ENCODE data around the gene SLC30A9.

Gene SLC30A9

GRCh38 chr4:42008011-42008786 lies 17.9 kb downstream of the SLC30A9 start:
- no peak for DNase-seq

DNA sequence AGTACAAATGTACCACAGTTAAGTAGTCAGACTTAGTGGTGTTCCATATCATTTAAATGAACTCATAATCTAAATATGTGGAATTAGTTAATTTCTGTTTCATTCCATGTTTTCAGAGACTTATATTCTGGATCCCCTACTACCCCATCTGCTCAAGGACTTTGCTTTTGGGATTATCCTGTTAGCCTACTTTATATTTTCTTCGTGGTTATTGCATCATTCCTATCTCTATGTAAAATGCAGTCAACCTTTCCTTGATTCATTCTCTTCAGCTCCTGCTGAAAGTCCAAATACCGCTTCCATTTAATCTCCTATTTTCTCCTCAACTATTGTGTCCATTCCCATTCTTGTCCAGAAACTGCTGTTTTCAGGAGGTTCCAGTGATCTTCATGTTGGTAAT lies 25.1 kb downstream of the SLC30A9 start:
- DNase-seq, result no peak

DNA sequence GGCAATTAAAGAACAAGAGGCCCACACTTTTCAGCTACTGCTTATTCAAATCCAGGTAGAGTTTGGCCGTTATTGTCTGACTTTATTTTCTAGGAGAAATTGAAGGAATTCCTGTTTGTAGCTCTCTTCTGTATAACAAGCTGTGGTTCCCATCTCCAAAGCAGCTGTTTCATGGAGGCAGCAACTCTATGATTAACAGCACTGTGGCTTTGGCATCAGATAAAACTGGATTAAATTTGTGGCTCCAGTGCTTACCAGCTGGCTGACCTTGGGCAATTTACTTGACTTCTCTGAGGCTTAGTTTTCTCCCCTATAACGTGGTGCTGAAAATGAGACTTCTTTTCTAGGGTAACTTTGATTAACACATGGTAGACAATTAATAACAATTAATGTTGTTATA lies 28.1 kb downstream of the SLC30A9 start:
- DNase-seq, result no peak

GRCh38 chr4:42048394-42048793 lies 58.1 kb downstream of the SLC30A9 start:
- no peak for DNase-seq

DNA sequence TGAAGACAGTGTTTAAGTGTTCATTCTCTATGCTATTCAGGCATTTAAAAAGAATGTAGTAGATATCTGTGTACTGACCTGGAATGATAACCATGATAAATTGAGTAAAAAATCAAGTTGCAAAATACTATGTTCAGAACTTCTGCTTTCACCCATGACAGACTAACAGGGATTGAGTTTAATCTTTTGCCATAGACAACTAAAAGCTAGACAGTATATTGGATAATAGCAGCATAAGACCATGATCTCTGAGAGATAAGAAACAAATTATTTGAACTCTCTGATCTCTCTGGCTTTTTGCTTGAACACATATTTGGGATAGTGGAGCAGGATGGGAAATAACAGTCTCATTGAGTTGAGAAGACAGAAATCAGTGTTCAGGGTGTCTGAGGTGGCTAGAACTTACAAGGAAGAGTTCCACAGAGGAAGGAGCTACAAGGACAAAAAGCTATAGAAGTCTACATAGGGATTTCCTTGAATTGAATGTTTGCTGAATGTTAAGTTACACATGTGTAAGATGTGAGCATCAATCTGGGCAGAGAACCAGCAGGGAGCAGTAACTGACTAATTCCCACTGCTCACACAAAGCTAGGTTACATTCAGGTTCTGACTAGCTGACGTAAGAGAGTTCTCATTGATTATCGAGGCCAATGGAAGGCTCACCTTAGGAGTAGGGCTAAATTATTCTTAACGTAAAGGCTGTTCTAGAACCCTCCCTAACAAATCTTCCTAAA lies 60.4 kb downstream of the SLC30A9 start:
- DNase-seq, result no peak

GRCh38 chr4:42066402-42066801 lies 76.1 kb downstream of the SLC30A9 start:
- DNase-seq, result no peak

- DNase-seq, result no peak
These were observed 76.9 kb downstream of the SLC30A9 start for GRCh38 chr4:42067264-42067663.

DNA sequence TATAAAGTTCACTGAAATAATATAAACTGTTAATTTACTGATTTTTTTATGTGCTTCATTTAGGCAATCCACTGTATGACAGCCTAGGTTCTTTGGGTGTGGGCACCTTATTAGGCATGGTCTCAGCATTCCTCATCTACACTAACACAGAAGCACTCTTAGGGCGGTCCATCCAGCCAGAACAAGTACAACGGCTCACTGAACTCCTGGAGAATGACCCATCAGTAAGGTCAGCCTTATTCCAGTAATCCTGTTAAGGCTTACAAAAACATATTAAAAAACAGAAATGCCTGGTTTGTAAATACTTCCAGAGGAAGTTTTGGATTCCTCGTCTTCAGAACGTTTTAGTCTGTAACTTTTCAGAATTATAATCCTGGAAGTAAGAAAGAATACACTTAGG lies 80.1 kb downstream of the SLC30A9 start:
- DNase-seq, result no peak

DNA sequence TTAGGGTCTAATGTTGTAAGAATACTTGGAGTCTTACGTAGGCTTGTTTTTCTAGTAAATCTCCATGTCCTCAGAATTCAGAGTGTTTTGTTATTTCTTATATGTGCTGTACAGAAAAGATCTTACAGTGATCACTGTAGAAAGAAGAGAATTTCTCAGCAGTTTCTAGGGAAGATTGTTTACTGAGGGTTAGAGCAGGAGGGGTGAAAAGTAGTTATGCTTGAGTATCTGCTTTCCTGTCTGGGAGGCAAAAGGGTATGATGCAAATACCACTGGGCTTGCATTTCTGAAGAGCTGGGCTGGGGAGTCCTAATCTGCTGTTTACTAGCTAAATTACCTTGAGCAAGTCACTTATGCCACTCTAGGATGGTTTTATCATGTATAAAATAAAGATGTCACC lies 84.0 kb downstream of the SLC30A9 start:
- no peak for DNase-seq

DNA sequence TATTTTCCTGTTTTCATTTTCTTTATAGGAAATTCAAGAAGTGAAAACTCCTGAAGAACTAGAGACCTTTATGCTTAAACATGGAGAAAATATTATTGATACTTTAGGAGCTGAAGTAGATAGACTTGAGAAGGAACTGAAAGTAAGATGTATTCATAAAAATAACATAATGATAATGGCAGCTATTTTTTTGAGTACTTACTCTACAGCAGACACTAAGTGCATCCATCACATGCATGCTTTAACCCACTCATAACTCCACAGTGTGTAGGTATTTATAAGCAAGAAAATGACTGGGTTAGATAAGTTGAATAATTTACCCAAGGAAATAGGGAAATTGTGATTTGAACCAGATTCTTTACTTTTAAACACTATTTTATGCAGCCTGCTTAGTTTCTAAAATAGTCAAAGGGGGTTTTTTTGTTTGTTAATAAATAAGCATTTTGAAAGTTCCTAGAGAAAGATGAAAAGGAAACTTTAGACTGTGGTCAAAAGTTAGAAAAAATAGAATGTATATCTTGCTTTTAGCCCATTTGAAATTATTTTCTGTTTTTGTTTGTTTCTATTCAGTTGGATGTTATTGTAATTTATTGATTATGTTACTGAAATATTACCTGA lies 88.0 kb downstream of the SLC30A9 start:
- DNase-seq, result no peak

DNA sequence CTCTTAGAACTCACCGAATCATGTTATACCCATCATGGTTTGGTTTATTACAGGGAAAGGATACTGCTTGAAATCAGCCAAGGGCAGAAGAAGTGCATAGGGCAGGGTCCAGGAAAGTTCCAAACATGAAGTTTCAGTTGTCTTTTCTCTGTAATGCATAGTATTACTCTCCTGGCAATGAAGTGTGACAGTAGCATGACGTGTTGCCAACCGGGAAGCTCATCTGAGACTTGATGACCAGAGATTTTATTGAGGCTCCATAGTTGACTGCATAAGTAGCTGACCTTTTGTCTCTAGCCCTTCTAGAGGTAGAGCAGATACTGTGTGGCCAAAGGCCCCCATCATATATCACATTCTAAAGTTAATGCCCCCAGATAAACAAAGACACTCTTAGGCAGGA lies 90.0 kb downstream of the SLC30A9 start:
- no peak for DNase-seq

DNA sequence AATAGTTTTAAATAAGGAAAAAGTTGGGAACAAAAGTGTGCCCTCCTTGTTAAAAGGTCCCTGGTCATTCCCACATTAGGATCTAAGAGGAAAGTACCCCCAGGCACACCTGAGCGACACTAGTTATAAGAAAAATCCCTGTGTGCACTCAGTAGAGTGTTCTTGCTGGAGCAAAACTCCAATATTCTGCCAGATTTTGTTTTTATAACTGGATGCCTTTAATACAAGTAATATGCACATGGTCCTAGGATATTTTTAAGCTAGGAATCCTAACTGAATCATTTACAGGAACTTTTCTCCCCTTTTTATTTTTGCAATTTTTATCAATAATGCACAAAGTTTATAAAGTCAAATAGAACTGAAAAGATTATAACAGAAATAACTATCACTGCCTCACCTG lies 93.5 kb downstream of the SLC30A9 start:
- DNase-seq, result no peak

DNA sequence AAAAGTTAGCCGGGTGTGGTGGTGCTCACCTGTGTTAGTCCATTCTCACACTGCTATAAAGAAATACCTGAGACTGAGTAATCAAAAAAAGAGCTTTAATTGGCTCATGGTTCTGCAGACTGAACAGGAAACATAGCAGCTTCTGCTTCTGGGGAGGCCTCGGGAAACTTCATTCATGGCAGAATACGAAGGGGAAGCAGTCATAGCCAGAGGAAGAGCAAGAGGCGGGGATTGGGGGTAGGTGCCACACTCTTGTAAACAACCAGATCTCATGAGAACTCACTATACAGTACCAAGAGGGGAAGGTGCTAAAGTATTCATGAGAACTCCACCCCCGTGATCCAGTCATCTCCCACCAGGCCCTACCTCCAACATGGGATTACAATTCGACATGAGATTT lies 98.1 kb downstream of the SLC30A9 start:
- DNase-seq, result no peak

- DNase-seq, result no peak
These were observed 111.2 kb downstream of the SLC30A9 start for GRCh38 chr4:42101446-42101975.

GRCh38 chr4:42104521-42104920 lies 114.2 kb downstream of the SLC30A9 start:
- DNase-seq, result no peak

GRCh38 chr4:42112846-42113245 lies 122.5 kb downstream of the SLC30A9 start:
- DNase-seq, result no peak

DNA sequence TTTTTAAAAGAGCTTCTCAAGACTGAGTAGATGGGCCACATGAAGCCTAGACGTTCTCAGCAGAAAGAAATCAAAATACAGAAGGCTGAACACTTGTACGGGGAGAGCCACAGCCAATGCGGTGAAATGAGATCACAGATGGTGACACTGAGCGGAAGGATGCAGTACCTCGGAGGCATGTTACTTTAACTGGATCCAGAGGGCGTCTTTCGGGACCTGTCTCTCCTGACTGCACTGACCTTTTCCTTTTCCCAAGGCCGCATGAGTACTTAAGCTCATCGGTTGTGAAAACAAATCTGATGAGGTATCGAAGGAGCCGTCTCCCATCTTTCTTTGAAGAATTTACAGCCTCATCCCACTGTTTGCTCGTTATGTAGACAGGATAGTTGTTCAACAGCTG lies 129.6 kb downstream of the SLC30A9 start:
- DNase-seq, result no peak

- no peak for DNase-seq
These were observed 131.9 kb downstream of the SLC30A9 start for GRCh38 chr4:42122237-42122636.

- no peak for DNase-seq
These were observed 132.8 kb downstream of the SLC30A9 start for GRCh38 chr4:42123071-42123644.

DNA sequence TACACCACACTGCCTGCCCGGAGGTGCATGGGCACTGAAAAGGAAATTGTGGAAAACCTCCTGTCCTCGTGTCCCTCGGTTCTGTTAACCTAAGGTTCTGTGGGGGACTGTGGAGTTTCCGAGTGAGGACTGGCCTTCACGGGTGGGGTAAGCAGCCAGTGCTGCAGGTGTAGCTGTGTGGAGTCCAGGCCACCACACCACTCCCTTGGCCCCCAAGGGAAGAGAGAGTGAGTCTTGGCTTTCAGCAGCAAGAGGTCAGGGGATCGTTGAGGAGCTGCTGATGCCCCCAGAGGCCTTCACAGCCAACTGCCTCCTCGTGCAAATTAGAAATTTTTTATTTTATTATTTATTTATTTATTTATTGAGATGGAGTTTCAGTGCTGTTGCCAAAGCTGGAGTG lies 141.8 kb downstream of the SLC30A9 start:
- no peak for DNase-seq

DNA sequence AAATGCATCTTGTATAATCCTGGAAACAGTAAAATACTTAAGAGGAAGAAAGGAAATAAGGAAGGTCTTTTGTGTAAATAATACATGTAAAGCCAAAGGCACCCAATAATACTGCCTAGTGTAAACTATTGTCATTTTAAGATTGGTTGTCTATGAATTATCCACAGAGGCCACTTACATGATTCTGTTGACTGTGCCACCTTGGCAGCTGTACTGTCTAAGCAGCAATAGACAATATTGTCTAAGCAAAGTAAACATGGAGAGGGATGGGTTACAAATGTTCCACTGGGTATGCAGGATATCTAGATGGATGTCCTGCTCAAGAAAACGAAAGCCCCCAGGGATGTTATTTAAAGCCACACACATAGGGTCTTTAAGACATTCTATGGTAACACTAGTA lies 142.7 kb downstream of the SLC30A9 start:
- no peak for DNase-seq

DNA sequence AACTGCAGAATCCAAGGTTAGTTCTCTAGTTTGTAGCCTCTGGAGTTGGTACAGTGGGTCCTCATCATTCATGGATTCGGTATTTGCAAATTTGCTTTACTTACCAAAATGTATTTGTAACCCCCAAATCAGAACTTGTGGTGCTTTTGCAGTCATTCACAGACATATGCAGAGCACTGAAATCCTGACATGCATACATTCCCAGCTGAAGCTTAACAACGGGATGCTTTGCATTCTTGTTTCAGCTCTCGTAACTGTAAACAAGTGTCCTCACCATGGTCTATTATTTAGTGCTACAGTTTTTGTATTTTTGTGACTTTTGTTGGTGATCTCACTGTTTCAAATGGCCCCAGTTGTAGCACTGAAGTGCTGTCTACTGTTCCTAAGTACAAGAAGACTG lies 146.0 kb downstream of the SLC30A9 start:
- DNase-seq, result no peak
